ENCODE results near the gene CYP46A1.
"Not testable (repeated sequence)": the region's sequence is repeated elsewhere in the genome, so short reads cannot be mapped to it uniquely, and the experiment has no call there.

Gene CYP46A1

GRCh38 chr14:99683619-99684409 is at the start of gene CYP46A1:
Gene CYP46A1 (plus strand): TSS chr14:99684298. CDS start chr14:99684418, 120 bp downstream.
- peak; percentile 98 for DNase-seq

- no peak for DNase-seq
These were observed 49.7 kb upstream of the CYP46A1 start for GRCh38 chr14:99634443-99634842.

GRCh38 chr14:99635116-99635515 is 49.0 kb upstream of the CYP46A1 start:
- no peak for DNase-seq

GRCh38 chr14:99636487-99636886 is 47.6 kb upstream of the CYP46A1 start:
- DNase-seq = peak; percentile 74

- no peak for DNase-seq
These were observed 46.5 kb upstream of the CYP46A1 start for GRCh38 chr14:99637624-99638023.

- DNase-seq = not testable (repeated sequence)
These were observed 41.3 kb upstream of the CYP46A1 start for GRCh38 chr14:99642771-99643170.

- no peak for DNase-seq
These were observed 40.8 kb upstream of the CYP46A1 start for GRCh38 chr14:99643343-99643742.

- DNase-seq = no peak
These were observed 40.0 kb upstream of the CYP46A1 start for GRCh38 chr14:99644035-99644587.

- no peak for DNase-seq
These were observed 39.2 kb upstream of the CYP46A1 start, which contains the start of gene HHIPL1 for GRCh38 chr14:99644723-99645544. Gene HHIPL1 (plus strand): TSS chr14:99645129. CDS start chr14:99645208, 79 bp downstream.

- no peak for DNase-seq
These were observed 38.3 kb upstream of the CYP46A1 start for GRCh38 chr14:99645545-99646505.

- DNase-seq = no peak
These were observed 36.7 kb upstream of the CYP46A1 start for GRCh38 chr14:99647411-99647810.

GRCh38 chr14:99648027-99648784 is 35.9 kb upstream of the CYP46A1 start:
- no peak for DNase-seq

GRCh38 chr14:99649219-99649618 is 34.9 kb upstream of the CYP46A1 start:
- DNase-seq = peak; percentile 80

- DNase-seq = no peak
These were observed 34.5 kb upstream of the CYP46A1 start for GRCh38 chr14:99649643-99650042.

- DNase-seq = no peak
These were observed 33.9 kb upstream of the CYP46A1 start for GRCh38 chr14:99650189-99650588.

GRCh38 chr14:99651953-99652746 is 31.9 kb upstream of the CYP46A1 start:
- no peak for DNase-seq

GRCh38 chr14:99654235-99654985 is 29.7 kb upstream of the CYP46A1 start:
- DNase-seq = peak; percentile 67

- DNase-seq = no peak
These were observed 28.6 kb upstream of the CYP46A1 start for GRCh38 chr14:99655521-99655920.

GRCh38 chr14:99656171-99656570 is 27.9 kb upstream of the CYP46A1 start:
- DNase-seq = no peak

GRCh38 chr14:99657645-99658155 is 26.4 kb upstream of the CYP46A1 start:
- DNase-seq = no peak
